Esophagus squamous epithelium (tissue), 4 donors: ENCODE data around the gene NKD2.

Source experiments
- POLR2A ChIP-seq, 4 donors: fragments of 450-650 bp; IDR thresholded peaks; one replicate each; pipeline ENCODE4 v1.6.1; 2017; ENCODE audit warnings: antibody characterized with exemption in 4 of 4, mild to moderate bottlenecking in 4 of 4, moderate library complexity in 3 of 4
- TF ChIP-seq, protein P1 (sequence below), 6 experiments: fragments of 450-650 bp in 4 of 6; fragments of 200-600 bp in 2 of 6; sonication (generic) in 2 of 6; IDR thresholded peaks; one replicate each; pipeline ENCODE4 v1.5.1; 2016 to 2019; ENCODE audit warnings: antibody characterized with exemption in 6 of 6, mild to moderate bottlenecking in 4 of 6, moderate library complexity in 4 of 6

- TF ChIP-seq, protein P1, sequence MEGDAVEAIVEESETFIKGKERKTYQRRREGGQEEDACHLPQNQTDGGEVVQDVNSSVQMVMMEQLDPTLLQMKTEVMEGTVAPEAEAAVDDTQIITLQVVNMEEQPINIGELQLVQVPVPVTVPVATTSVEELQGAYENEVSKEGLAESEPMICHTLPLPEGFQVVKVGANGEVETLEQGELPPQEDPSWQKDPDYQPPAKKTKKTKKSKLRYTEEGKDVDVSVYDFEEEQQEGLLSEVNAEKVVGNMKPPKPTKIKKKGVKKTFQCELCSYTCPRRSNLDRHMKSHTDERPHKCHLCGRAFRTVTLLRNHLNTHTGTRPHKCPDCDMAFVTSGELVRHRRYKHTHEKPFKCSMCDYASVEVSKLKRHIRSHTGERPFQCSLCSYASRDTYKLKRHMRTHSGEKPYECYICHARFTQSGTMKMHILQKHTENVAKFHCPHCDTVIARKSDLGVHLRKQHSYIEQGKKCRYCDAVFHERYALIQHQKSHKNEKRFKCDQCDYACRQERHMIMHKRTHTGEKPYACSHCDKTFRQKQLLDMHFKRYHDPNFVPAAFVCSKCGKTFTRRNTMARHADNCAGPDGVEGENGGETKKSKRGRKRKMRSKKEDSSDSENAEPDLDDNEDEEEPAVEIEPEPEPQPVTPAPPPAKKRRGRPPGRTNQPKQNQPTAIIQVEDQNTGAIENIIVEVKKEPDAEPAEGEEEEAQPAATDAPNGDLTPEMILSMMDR (IDR thresholded peaks at IDR 0.05), result no peak
- no peak for TF ChIP-seq POLR2A (IDR thresholded peaks at IDR 0.05)
These were observed 42.7 kb downstream of the NKD2 start for GRCh38 chr5:1051366-1051720.
